Measurements from ENCODE around the gene FCHSD2. TPM values are rescaled to one million over a fixed set of nuclear protein-coding genes. Genes with fewer than 3 reads are reported as not detected.

FCHSD2 gene
- total and polyA plus RNA-seq, 8 donors: 5.5 to 22.5 (median 10.4) TPM

DNA sequence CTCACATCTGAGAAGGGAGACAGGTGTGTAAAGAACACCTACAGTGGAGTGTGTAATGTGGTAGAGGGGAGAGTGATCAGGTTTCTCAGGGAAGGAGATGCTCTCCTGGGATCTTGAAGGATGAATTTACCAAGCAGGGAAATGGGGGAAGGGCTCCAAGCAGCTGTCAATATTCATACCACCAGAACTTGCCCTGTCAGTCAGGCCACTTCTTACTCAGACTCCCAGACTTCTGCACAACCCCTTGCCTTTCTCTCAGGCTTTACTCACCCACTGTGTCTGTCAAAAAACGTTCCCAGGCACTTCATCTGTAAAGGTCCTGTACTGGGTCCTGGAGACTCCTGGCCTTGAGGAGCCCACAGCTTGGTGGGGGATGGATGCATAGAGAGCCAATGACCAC lies 14.0 kb upstream of the FCHSD2 start:
- no peak overlapping the region for H3K27ac ChIP-seq
- H3K4me3 ChIP-seq: no peak overlapping the region
- intact Hi-C loops (cut with DNase I): no loop called here
- no peak for FAIRE-seq
- no peak for DNase-seq
- H3K9me3 ChIP-seq: no peaks in the 10 kb centered on the region
- WGBS, 2 donors: 38 to 41% methylated on average over 1 of the region's 1 CpG
- no peaks in the 10 kb centered on the region for H3K27me3 ChIP-seq
- no peaks in the 10 kb centered on the region for H3K36me3 ChIP-seq
- TF ChIP-seq CTCF (IDR thresholded peaks at IDR 0.05): no peak
- ATAC-seq: no peak
- H3K4me1 ChIP-seq: no peaks in the 10 kb centered on the region

GRCh38 chr11:73155102-73155501 lies 13.0 kb upstream of the FCHSD2 start:
- Histone ChIP-seq H3K27me3 (no peaks in the 10 kb centered on the region), H3K4me3 (no peak overlapping the region), H3K27ac (no peak overlapping the region), H3K4me1 (no peaks in the 10 kb centered on the region), H3K9me3 (no peaks in the 10 kb centered on the region), H3K36me3 (no peaks in the 10 kb centered on the region)
- no peak for TF ChIP-seq CTCF (IDR thresholded peaks at IDR 0.05)
- FAIRE-seq (no peak), DNase-seq (no peak), ATAC-seq (no peak)
- WGBS, 2 donors: 95 to 100% methylated on average over 4 of the region's 4 CpGs
- intact Hi-C loops (cut with DNase I): no loop called here

DNA sequence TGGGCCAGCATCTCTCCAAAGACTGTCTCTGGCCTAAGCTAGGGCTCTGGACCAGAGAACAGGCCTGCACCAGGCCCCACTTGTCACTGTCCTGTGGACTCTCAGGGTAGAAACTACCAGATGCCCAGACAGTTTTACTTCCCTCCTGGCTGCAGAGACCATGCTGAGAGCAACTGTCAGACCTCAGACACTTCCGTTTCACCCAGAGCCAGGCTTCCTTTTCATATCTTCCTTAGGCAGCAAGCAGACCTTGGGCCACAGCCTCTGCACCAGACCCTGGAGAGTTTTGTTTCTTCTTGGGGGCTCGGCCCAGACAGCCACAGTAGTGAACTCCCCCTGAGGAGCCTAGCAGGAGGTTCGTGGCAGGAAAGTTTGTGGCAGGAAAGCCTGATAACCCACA lies 12.1 kb upstream of the FCHSD2 start:
- Histone ChIP-seq H3K4me1 (no peaks in the 10 kb centered on the region), H3K4me3 (no peak overlapping the region), H3K27ac (peak overlapping the region in 1 of 4 donors; percentile 15), H3K36me3 (no peaks in the 10 kb centered on the region), H3K27me3 (no peaks in the 10 kb centered on the region), H3K9me3 (no peaks in the 10 kb centered on the region)
- WGBS, 2 donors: 80 to 84% methylated on average over 3 of the region's 3 CpGs
- intact Hi-C loops (cut with DNase I): no loop called here
- TF ChIP-seq CTCF (IDR thresholded peaks at IDR 0.05): no peak
- ATAC-seq (peak in 2 of 4 donors; percentile 42 to 63), DNase-seq (no peak), FAIRE-seq (no peak)

DNA sequence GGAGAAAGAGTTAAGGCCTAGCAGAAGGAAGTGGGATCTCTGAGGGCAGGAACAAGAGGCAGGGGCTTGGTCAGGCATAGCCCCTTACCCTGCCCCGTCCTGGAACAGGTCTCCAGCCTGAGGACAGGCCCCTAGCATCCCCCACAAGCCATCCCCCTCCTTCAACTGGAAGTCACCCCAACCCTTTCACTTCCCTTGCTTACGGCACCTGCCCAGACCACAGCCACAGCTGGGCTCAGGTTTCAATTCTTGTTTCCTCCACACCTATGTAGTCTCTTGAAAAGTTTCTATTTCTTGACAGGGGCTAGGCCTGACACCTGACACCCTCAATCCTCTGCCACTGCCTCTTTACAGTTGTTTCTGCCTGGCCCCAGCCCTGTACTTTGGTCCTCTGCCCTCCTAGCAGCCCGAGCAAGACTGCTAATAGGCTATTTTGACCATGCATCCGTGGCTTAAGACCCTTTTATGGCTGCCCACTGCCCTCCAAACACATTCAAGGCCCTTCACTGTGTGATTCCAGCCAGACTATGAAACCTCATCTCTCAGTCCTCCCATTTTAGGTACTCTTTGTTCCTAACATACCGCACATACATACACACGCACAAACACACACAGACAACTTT lies 10.9 kb upstream of the FCHSD2 start:
- peaks cover 4 to 9% (median 9%) of the 10 kb centered on the region in 3 donors for H3K4me1 ChIP-seq
- no peak overlapping the region for H3K4me3 ChIP-seq
- no peaks in the 10 kb centered on the region for H3K36me3 ChIP-seq
- H3K9me3 ChIP-seq: no peaks in the 10 kb centered on the region
- FAIRE-seq (no peak), ATAC-seq (no peak), DNase-seq (no peak)
- intact Hi-C loops (cut with DNase I): no loop called here
- no peak for TF ChIP-seq CTCF (IDR thresholded peaks at IDR 0.05)
- 82 to 85% methylated on average over 6 of the region's 6 CpGs for WGBS, 2 donors
- H3K27me3 ChIP-seq: no peaks in the 10 kb centered on the region
- H3K27ac ChIP-seq: peak overlapping the region in 1 of 4 donors; percentile 15

DNA sequence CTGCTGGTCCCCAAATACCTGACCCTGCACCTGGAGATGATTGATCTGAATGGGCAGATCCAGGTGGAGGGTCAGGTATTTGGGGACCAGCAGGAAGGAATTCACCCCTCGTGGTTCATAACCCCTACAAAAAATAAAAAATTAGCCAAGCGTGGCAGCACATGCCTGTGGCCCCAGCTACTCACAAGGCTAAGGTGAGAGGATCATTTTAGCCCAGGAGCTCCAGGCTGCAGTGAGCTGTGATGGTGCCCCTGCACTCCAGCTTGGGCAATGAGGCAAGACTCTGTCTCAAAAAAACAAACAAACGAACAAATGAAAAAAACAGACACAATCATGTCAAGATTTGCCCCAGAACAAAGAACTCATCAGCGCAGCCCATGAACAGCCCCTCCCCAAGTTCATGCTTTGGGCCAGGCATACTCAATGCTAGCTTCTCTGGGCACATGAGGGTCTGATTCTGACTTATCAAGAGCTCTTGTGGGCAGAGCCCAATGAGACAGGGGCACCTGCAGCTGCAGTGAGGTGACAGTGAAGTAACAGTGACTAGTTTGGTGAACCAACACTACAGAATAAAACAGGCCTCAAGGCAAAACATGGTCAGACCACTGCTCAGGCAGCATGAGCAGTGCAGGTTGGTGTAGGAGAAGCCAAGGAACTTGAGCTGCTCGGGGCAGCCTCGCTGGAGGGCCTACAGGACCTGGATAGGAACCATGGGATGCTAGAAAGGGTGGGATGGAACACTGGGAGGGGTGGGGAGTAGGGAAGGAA lies 10.2 kb upstream of the FCHSD2 start:
- no peak for DNase-seq
- intact Hi-C loops (cut with DNase I): no loop called here
- ATAC-seq: no peak
- no peak for FAIRE-seq
- Histone ChIP-seq H3K4me3 (no peak overlapping the region), H3K9me3 (no peaks in the 10 kb centered on the region), H3K36me3 (no peaks in the 10 kb centered on the region), H3K27ac (no peak overlapping the region), H3K27me3 (no peaks in the 10 kb centered on the region), H3K4me1 (peaks cover 11 to 16% (median 15%) of the 10 kb centered on the region in 3 donors)
- WGBS, 2 donors: 80 to 85% methylated on average over 6 of the region's 6 CpGs
- no peak for TF ChIP-seq CTCF (IDR thresholded peaks at IDR 0.05)
